ENCODE results near the gene PRKCE. TPM values are rescaled to one million over a fixed set of nuclear protein-coding genes. Genes with fewer than 3 reads are reported as not detected.

PRKCE gene
- total RNA-seq, 4 donors from 2014 or later: 20.0 to 29.7 (median 25.2) TPM

DNA sequence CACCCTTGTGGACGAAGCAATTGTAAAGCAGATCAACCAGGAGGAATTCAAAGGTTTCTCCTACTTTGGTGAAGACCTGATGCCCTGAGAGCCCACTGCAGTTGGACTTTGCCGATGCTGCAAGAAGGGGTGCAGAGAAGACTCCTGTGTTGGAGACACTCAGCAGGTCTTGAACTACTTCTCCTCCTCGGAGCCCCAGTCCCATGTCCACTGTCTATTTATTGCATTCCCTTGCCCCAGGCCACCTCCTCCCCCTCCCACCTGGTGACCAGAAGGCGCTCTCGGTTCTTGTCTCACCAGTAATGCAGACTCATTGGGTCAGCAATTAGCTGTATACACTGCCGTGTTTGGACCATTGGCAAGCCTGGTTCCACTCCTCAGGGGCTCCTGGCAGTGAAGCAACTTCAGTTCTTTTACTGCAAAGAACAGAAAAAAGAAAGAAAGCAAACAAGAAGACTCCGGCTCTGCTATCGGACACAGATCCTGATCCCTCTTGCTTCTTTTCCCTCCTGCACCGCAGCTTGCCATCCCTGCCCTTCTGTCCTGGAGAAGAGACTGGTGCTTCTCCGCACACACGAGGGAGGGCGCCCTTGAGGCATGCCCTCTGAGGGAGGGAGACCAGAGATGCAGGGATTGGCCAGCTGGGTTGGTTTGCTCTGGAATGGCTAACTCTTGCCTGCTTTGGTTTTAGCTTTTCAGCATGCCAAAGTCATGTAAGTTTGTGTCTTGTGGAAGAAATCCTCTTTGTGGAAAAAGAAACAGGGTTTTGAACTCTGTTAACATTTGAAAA lies 533.5 kb downstream of the PRKCE start:
- DNase-seq: peak in 1 of 3 donors; percentile 29
- no peak overlapping the region for H3K4me3 ChIP-seq
- no peaks in the 10 kb centered on the region for H3K9me3 ChIP-seq
- H3K4me1 ChIP-seq: peaks cover 0 to 13% (median 0%) of the 10 kb centered on the region in 4 donors
- no peak overlapping the region for H3K27ac ChIP-seq
- TF ChIP-seq CTCF (IDR thresholded peaks at IDR 0.05): no peak
- TF ChIP-seq POLR2A (IDR thresholded peaks at IDR 0.05): no peak
- H3K27me3 ChIP-seq: no peaks in the 10 kb centered on the region
- H3K36me3 ChIP-seq: peaks cover 0 to 4% (median 0%) of the 10 kb centered on the region in 3 donors

- Histone ChIP-seq H3K4me3 (peak overlapping the region in 2 of 4 donors; percentile 32 to 34), H3K36me3 (peaks cover 0 to 4% (median 0%) of the 10 kb centered on the region in 3 donors), H3K27me3 (no peaks in the 10 kb centered on the region), H3K9me3 (no peaks in the 10 kb centered on the region), H3K4me1 (peaks cover 0 to 13% (median 0%) of the 10 kb centered on the region in 4 donors), H3K27ac (peak overlapping the region; percentile 47 to 76 (median 64))
- peak in 2 of 3 donors; percentile 51 to 59 for DNase-seq
- TF ChIP-seq POLR2A (IDR thresholded peaks at IDR 0.05) (no peak), CTCF (IDR thresholded peaks at IDR 0.05) (no peak)
Observed at GRCh38 chr2:46187112-46187618, 535.7 kb downstream of the PRKCE start.

- Histone ChIP-seq H3K27me3 (no peaks in the 10 kb centered on the region), H3K4me1 (peaks cover 0 to 13% (median 0%) of the 10 kb centered on the region in 4 donors), H3K27ac (peak overlapping the region in 3 of 4 donors; percentile 2 to 31 (median 10)), H3K36me3 (peaks cover 0 to 4% (median 0%) of the 10 kb centered on the region in 3 donors), H3K4me3 (no peak overlapping the region), H3K9me3 (no peaks in the 10 kb centered on the region)
- TF ChIP-seq POLR2A (IDR thresholded peaks at IDR 0.05): no peak
- no peak for TF ChIP-seq CTCF (IDR thresholded peaks at IDR 0.05)
- peak in 1 of 3 donors; percentile 36 for DNase-seq
Observed at GRCh38 chr2:46188041-46188716, 536.7 kb downstream of the PRKCE start.

DNA sequence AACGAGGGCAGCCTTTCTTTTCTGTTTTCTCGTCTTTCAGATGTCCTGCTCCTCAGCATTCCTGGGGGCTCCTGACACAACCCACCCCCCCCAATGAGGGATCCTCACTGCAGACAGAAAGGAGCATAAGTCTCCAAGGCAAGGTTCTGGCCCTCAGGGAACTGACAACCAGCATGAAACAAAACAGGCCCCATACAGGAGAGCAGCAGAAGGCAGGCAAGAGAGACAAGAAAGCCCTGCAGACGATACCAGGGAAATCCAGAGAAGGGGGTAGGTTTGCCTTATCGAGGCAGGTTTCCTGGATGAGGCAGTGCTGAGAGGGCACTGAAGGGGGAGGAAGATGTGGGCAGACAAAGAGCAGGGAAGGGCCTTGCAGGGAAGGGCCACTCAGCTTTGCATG lies 541.9 kb downstream of the PRKCE start:
- Histone ChIP-seq H3K4me1 (peaks cover 0 to 4% (median 0%) of the 10 kb centered on the region in 4 donors), H3K36me3 (no peaks in the 10 kb centered on the region), H3K9me3 (no peaks in the 10 kb centered on the region), H3K4me3 (no peak overlapping the region), H3K27me3 (no peaks in the 10 kb centered on the region), H3K27ac (no peak overlapping the region)
- TF ChIP-seq CTCF (IDR thresholded peaks at IDR 0.05) (no peak), POLR2A (IDR thresholded peaks at IDR 0.05) (no peak)
- DNase-seq: no peak

GRCh38 chr2:46193855-46194254 lies 542.4 kb downstream of the PRKCE start:
- H3K27me3 ChIP-seq: no peaks in the 10 kb centered on the region
- H3K27ac ChIP-seq: no peak overlapping the region
- no peak for TF ChIP-seq CTCF (IDR thresholded peaks at IDR 0.05)
- no peak for TF ChIP-seq POLR2A (IDR thresholded peaks at IDR 0.05)
- no peak for DNase-seq
- H3K9me3 ChIP-seq: no peaks in the 10 kb centered on the region
- H3K4me1 ChIP-seq: no peaks in the 10 kb centered on the region
- H3K36me3 ChIP-seq: no peaks in the 10 kb centered on the region
- H3K4me3 ChIP-seq: no peak overlapping the region
